SH-SY5Y (cell line): Measurements from ENCODE around the gene MYL7.

Experiments
- GATA2 ChIP-seq: IDR thresholded peaks from 2 replicates; pipeline ENCODE4 v1.6.1; 2011; ENCODE audit warnings: mild to moderate bottlenecking, low read depth, low read length
- GATA3 ChIP-seq: IDR thresholded peaks from 2 replicates; pipeline ENCODE4 v1.6.1; 2011; ENCODE audit warnings: low read depth, mild to moderate bottlenecking, low read length, moderate library complexity

The MYL7 gene

GRCh38 chr7:44177570-44178131, 36.5 kb upstream of the MYL7 start:
- no peak for TF ChIP-seq GATA3
- TF ChIP-seq GATA2 = no peak

- TF ChIP-seq GATA2 (no peak), GATA3 (no peak)
These were observed 35.4 kb upstream of the MYL7 start for GRCh38 chr7:44176486-44176885.

GRCh38 chr7:44175730-44176129, 34.6 kb upstream of the MYL7 start:
- TF ChIP-seq GATA2 (no peak), GATA3 (no peak)

- TF ChIP-seq GATA2 (no peak), GATA3 (no peak)
These were observed 33.0 kb upstream of the MYL7 start for GRCh38 chr7:44173911-44174693.

- TF ChIP-seq GATA3 (no peak), GATA2 (no peak)
These were observed 31.8 kb upstream of the MYL7 start for GRCh38 chr7:44172803-44173424.

GRCh38 chr7:44172352-44172751, 31.2 kb upstream of the MYL7 start:
- no peak for TF ChIP-seq GATA3
- no peak for TF ChIP-seq GATA2

- TF ChIP-seq GATA3 (no peak), GATA2 (no peak)
These were observed 26.8 kb upstream of the MYL7 start for GRCh38 chr7:44167920-44168319.

GRCh38 chr7:44163591-44163990, 22.5 kb upstream of the MYL7 start:
- TF ChIP-seq GATA2 (no peak), GATA3 (no peak)

- TF ChIP-seq GATA3 = no peak
- TF ChIP-seq GATA2 = no peak
These were observed 21.8 kb upstream of the MYL7 start for GRCh38 chr7:44162785-44163395.

GRCh38 chr7:44162179-44162578, 21.0 kb upstream of the MYL7 start:
- TF ChIP-seq GATA3 (no peak), GATA2 (no peak)

GRCh38 chr7:44161371-44161770, 20.2 kb upstream of the MYL7 start:
- no peak for TF ChIP-seq GATA2
- no peak for TF ChIP-seq GATA3

- TF ChIP-seq GATA2 (no peak), GATA3 (no peak)
These were observed 18.9 kb upstream of the MYL7 start for GRCh38 chr7:44159824-44160630.

- TF ChIP-seq GATA2 = no peak
- TF ChIP-seq GATA3 = no peak
These were observed 17.9 kb upstream of the MYL7 start for GRCh38 chr7:44158873-44159631.
